GM19463 (cell line): ENCODE data around the gene ORM1.
"Not testable (repeated sequence)": the region's sequence is repeated elsewhere in the genome, so short reads cannot be mapped to it uniquely, and the experiment has no call there.

Source experiments
- ATAC-seq: cut with Tn5 transposase; IDR thresholded peaks from one replicate; pipeline ENCODE4 v1.9.1; 2021; ENCODE audit warnings: mild to moderate bottlenecking, moderate library complexity; ENCODE audit not compliant: unreplicated experiment

Gene ORM1

DNA sequence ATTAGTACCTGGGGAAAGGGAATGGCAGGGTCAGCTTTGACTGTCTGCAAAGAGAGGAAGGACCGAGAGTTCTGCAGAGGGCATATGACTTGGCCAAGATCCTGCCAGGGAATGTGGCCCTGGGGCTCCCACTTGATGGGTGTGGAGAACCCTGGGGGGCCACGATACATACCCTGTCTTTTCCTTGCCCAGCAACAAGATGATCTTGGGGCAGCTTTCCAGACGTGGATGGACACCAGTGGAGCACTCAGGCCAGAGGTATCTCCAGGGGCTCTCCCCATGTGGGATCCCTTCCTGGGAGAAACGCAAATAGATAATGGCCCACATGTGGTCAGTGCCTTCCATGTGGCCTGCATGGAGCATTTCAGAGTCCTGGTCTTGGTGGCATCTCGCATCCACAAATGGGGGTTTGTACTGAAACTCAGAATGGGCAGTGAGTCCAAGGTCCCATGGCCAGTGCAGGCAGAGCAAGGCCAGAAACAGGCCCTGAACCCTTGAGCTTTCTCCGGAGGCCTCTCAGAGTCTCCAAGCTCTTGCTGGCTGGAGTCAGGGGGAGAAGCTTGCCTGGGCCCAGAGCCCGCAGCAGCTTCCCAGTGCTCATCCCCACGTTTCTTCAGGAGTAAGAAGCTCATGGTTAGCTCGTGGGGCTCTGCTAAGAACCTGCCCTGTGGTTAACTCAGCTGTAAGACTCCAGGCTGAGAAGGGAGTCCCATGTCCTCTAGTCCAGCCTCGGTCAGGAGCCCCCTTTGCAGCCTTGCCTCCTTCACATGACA lies 18.3 kb upstream of the ORM1 start:
- ATAC-seq, result no peak

GRCh38 chr9:114307899-114308267 lies 15.0 kb upstream of the ORM1 start:
- no peak for ATAC-seq

GRCh38 chr9:114308361-114308950 lies 14.4 kb upstream of the ORM1 start:
- no peak for ATAC-seq

DNA sequence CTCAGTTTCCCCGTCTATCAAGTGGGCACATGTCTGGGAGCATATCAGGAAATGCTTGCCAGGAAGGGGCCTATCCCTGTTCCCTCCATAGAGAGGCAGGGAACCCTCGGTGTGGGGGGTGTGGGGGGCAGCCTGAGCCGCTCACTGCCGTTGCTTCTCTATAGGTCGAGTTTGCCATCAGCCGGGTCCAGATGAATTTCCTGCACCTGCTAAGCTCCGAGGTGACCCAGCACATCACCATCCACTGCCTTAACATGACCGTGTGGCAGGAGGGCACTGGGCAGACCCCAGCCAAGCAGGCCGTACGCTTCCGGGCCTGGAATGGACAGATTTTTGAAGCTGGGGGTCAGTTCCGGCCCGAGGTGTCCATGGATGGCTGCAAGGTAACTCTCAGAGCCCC lies 13.8 kb upstream of the ORM1 start:
- no peak for ATAC-seq

DNA sequence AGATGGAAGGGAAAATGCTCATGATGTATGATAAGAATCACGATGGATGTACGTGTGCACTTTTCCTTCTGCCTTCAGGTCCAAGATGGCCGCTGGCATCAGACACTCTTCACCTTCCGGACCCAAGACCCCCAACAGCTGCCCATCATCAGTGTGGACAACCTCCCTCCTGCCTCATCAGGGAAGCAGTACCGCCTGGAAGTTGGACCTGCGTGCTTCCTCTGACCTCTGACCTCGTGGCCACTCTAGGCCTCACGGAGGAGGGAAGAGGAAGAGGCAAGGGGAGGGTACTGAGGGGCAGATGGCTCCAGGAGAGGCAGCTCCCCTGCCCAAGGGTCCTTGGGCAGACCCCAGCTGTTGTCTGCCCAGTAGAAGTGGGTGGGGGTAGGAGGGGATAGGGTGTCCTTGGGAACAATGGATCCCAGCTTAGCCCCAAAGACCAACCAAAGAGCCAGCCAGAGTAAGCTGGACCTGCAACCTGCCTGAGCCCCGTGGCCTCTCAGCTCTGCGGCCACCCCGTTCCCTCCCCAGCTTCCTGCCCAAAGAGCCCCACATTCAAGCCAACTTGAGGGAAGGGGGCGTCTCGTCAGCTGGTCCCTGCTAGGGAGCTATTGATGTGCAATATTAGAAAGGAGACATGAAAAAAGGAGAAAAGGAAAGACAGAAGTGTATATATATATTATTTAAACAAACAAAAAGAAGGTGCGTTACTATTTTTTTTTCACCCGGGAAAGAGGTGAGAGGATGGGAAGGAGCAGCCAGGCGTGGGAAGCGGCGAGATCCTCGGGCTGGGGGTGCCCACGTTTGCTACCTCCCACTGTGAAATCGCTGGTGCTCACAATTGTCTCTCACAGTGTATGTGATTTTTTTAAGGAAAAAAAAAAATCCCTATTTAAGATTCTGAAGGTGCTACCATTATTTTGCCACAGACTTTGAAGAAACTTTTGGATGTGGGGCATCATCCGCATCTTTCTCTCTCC lies 12.1 kb upstream of the ORM1 start:
- no peak for ATAC-seq

- ATAC-seq, result no peak
Measured at GRCh38 chr9:114311571-114312512, 11.1 kb upstream of the ORM1 start.

- ATAC-seq, result no peak
Measured at GRCh38 chr9:114312513-114312875, 10.4 kb upstream of the ORM1 start.

GRCh38 chr9:114313186-114313585 lies 9.7 kb upstream of the ORM1 start:
- ATAC-seq, result no peak

DNA sequence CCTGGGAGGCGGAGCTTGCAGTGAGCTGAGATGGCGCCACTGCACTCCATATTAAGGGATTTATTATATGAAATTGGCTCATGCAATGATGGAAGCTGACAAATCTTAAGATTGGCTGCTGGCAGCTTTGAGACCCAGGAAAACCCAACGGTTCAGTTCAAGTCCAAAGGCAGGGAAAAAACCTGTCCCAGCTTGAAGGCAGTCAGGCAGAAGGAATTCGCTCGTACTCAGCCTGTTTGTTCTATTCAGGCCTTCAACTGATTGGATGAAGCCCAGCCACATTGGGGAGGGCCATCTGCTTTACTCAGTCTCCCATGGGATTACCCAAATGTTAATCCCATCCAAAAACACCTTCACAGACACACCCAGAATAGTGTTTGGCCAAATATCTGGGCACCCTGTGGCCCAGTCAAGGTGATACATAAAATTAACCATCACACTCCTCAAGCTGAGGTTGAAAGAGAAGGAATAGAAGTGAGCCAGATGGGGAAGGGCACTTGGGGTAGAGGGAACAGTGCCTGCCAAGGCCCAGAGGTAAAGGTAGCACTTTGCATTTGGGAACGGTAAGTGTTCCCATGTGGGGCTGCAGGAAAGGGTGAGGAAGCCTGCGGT lies 8.5 kb upstream of the ORM1 start:
- ATAC-seq, result no peak

DNA sequence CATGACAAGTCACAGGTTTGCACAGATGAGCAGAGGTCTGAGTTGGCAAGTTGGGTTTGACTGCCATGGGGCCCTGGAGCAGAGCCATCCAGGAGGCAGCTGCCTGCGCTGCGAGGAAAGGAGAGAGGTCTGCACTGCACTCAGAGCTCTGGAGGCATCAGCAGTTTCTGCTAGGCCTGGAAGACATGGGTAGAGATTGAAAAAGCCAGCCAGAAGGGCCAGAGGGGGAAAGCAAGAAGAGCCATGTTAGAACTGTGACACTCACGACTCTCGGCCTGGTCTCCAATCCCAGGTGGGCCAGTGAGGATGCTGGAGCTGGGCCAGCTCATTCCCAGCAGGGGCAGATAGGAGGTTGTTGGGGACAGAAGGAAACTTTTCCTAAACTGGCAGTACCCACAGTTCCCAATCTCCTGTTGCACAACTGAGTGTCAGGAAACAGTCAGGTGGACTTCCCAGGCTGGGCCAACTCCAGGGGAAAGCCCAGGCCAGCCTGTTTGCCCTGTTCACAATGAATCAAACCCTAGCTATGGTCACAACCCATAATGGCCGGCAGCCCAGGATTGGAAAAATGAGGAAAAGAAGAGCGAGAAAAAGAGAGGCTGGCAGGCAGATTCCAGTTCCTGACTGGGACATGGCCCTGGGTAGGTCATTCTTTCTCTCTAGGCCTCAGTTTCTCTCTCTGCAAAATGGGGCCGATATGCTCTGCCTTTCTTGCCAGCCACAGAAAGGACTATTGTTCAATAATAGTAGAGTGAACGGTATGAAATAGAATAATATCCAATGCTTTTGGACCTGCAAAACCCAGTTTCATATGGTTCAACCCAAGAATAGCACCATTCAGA lies 7.8 kb upstream of the ORM1 start:
- no peak for ATAC-seq

DNA sequence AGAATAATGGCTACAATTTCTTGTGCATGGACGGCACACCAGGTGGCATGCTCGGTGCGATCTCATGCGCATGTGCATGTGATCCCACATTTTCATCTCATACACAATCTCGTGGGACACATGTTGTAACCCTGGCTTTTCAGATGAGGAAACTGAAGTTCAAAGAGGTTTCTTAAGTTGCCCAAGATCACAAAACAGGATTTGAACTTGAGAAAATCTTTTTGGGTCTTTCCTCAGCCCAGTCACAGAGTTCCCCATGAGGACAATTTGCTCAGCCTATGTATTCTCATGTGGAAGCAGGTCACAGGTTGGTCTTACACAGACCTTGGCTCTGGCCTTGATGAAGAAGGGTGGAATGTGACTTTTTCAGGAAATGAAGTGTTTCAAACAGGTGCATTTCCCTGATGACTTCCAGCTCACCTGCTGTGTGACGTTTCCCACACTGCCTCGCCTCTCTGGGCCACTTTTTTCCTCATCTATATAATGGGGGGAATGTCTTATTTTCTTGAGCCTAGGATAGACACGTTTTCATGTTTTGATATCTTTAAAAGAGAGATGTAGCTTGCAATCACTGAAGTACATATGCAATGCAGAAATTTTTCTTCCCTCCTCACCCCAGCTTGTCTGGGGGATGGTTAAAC lies 7.1 kb upstream of the ORM1 start:
- no peak for ATAC-seq

DNA sequence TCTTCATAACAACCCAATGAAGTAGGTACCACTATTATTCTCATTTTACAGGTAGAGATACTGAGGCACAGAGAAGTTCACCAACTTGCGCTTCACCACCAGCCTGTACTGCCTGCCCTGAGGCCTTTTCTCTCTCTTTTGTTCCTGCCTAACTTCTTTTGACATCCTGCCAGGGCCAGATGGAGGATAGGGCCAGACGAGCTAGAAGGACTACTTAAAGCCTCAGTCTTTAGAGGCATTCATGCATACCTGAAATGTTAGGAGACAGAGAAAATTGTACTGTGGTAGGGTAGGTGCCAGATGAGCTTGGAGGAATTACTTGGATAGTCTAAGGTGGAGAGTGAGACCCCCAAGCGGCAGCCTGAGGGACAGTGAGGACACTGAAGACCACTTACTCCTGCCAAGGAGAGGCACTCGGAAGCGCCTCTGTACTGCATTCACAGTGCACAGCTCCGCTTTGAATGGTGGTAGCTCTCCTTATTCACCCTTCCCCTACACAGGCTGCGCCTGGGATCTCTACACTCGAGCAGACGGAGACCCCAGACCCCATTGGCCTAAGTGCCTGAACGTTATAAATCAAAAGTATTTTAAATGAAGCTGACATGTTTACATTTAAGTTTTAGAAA lies 6.2 kb upstream of the ORM1 start:
- no peak for ATAC-seq

DNA sequence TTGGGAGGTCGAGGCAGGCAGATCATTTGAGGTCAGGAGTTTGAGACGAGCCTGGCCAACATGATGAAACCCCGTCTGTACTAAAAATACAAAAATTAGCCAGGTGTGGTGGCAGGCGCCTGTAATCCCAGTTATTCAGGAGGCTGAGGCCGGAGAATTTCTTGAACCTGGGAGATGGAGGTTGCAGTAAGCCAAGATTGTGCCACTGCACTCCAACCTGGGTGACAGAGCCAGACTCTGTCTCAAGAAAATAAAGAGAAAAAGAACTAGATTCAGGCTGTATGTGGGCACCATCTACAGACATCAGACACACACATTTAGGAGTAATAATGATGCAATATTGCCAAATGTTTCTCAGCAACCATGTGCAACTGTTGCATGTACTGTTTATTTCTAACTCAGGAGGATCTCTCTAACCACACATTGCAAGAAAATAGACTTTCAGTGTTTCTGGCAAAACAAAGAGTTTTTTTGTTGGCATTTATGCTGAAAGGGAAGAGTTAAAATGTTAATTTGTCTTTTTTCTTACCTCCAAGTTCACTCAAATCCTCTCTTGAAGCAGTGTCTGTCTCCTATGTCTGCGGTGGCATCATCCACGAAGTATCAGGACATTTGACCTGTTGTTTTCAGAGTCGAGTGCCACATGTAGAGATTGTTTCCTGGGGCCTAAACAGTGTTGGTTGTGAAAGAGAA lies 5.1 kb upstream of the ORM1 start:
- no peak for ATAC-seq

DNA sequence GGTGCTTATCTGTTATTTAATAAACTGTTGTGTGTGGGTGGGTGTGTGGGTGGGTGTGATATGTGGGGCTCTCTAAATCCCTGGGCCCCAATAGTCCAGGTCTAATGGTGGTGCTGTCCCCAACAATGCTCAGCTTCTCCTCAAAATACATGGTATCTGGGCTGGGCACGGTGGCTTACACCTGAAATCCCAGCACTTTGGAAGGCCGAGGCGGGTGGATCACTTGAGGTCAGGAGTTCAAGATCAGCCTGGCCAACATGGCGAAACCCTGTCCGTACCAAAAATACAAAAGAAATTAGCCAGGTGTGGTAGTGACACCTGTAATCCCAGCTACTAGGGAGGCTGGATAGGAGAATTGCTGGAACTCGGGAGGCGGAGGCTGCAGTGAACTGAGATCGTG lies 4.5 kb upstream of the ORM1 start:
- no peak for ATAC-seq

GRCh38 chr9:114319147-114319546 lies 3.8 kb upstream of the ORM1 start:
- no peak for ATAC-seq

- not testable (repeated sequence) for ATAC-seq
Measured at GRCh38 chr9:114320710-114321109, 2.2 kb upstream of the ORM1 start.

- no peak for ATAC-seq
Measured at GRCh38 chr9:114321759-114322158, 1.1 kb upstream of the ORM1 start.
